Ectodermal cell (in vitro differentiated cells): ENCODE data around the gene ANO1.

Experiments used
- H3K27ac ChIP-seq: 2 replicates; pipeline ENCODE4 v1.7.0; 2013; ENCODE audit warnings: mild to moderate bottlenecking, low read depth, low read length; ENCODE audit not compliant: insufficient read depth, poor library complexity, severe bottlenecking
- H3K27me3 ChIP-seq: 2 replicates; pipeline ENCODE4 v1.7.0; 2013; ENCODE audit warnings: mild to moderate bottlenecking, low read length; ENCODE audit not compliant: insufficient read depth, control insufficient read depth, poor library complexity, severe bottlenecking
- H3K36me3 ChIP-seq: one replicate; pipeline ENCODE4 v1.7.0; 2013; ENCODE audit warnings: low read length; ENCODE audit not compliant: control insufficient read depth, insufficient read depth
- H3K4me1 ChIP-seq: one replicate; pipeline ENCODE4 v1.7.0; 2013; ENCODE audit warnings: low read length; ENCODE audit not compliant: control insufficient read depth, insufficient read depth
- H3K4me3 ChIP-seq: 2 replicates; pipeline ENCODE4 v1.7.0; 2013; ENCODE audit warnings: low read depth, low read length, control low read depth; ENCODE audit not compliant: insufficient read depth
- H3K9me3 ChIP-seq: 2 replicates; pipeline ENCODE4 v1.7.0; 2013; ENCODE audit warnings: mild to moderate bottlenecking, low read length, moderate library complexity; ENCODE audit not compliant: control insufficient read depth
- WGBS, 2 experiments: methylation state at CpG; one replicate each; pipeline ENCODE4 v1.1.7; 2013; ENCODE audit warnings: missing lambda C conversion rate in 2 of 2; 5-methylcytosine and 5-hydroxymethylcytosine counted together

Gene ANO1

DNA sequence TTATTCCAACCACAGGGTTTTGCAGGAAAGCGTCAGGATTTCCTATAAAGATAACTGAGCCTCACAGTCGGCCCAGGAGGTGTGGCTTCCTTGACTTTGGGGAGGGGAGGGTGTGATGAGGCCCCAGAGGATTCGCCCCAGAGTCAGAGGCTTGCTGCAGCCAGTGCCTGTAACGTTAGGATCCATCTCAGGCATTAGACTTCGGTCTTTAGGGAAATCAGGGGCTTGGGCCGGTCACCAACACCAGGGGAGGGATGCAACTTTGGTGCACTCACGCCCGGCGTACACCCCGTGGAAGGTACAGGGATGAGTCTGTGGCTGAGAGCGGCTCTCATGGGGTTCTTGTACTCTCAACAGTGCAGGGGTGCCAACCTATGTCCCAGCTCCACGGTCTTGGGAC lies 5.7 kb upstream of the ANO1 start:
- WGBS, 2 experiments: 66 to 71% methylated on average over 12 of the region's 12 CpGs
- Histone ChIP-seq H3K9me3 (no peaks in the 10 kb centered on the region), H3K27ac (no peak overlapping the region), H3K27me3 (peaks cover 91% of the 10 kb centered on the region), H3K4me3 (no peak overlapping the region), H3K36me3 (no peaks in the 10 kb centered on the region), H3K4me1 (peaks cover 14% of the 10 kb centered on the region)

DNA sequence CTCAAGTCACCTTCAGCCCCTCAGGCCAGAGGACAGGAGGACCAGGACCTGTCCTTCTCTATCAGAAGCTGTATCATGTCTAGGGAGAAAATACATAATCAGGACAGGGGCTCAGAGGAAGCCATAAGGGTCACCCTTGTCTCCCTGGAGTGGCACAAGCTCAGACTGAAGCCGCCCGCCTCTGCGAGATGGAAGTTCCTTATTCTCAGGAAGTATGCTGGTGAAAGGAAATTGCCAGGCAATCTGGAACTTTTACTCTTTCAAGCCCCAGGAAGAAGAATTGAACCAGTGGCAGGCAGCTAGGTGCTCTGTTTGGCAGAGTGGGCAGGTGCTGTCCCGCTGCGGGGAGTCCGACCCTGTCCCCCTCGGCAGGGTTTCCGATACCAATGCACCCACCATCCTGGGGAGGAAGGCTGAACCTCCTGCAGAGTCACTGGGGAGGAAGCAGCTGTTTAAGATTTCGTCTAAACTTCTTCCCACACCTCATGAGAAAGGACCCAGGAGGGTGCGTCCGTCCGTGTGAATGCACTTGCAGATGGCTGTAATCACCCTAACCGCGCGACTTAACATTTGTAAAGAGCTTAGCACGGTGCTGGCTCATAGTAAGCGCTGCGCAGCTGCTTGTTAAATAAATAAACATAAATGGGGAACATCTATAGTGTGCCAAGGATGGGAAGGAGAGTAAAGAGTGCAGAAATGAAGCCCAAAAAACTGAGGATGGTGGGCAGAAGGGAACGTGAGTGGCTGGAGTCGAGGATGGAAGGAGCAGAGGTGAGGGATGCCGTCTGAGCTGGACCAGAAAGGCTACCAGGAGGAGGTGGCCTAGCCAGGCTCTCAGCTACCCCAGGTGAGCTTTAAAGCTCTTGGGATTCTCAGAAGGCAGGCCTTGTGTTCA lies 5.0 kb upstream of the ANO1 start:
- H3K9me3 ChIP-seq: no peaks in the 10 kb centered on the region
- 17 to 18% methylated on average over 21 of the region's 21 CpGs for WGBS, 2 experiments
- H3K27me3 ChIP-seq: peaks cover 98% of the 10 kb centered on the region
- no peak overlapping the region for H3K27ac ChIP-seq
- H3K36me3 ChIP-seq: no peaks in the 10 kb centered on the region
- no peak overlapping the region for H3K4me3 ChIP-seq
- peaks cover 8% of the 10 kb centered on the region for H3K4me1 ChIP-seq

DNA sequence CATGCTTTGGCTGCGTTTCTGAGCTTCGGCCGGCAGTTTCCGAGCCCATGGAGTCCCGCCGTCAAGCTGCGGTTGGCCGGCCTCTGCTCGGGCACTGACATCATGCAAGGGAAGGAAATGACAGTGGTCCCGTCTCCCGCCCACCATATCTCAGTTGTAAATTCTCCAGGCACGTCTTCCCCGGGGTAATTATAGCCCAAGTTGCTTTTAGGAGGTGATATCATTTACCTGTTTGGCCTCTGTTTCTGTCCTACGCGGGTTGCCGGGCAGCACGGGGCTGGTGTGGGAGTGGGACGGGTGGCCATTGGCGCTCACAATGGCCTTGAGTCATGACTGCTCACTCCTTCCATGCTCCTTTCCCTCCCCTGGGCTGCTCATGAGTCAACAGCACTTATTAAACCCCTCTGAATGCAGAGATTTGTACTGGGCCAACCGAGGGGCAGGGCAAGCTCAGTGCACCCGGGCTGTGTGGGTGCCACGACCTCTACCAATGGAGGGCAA lies 4.2 kb upstream of the ANO1 start:
- Histone ChIP-seq H3K9me3 (no peaks in the 10 kb centered on the region), H3K27ac (no peak overlapping the region), H3K4me3 (no peak overlapping the region), H3K27me3 (peaks cover 100% of the 10 kb centered on the region), H3K36me3 (no peaks in the 10 kb centered on the region), H3K4me1 (peaks cover 6% of the 10 kb centered on the region)
- 45 to 49% methylated on average over 22 of the region's 22 CpGs for WGBS, 2 experiments

DNA sequence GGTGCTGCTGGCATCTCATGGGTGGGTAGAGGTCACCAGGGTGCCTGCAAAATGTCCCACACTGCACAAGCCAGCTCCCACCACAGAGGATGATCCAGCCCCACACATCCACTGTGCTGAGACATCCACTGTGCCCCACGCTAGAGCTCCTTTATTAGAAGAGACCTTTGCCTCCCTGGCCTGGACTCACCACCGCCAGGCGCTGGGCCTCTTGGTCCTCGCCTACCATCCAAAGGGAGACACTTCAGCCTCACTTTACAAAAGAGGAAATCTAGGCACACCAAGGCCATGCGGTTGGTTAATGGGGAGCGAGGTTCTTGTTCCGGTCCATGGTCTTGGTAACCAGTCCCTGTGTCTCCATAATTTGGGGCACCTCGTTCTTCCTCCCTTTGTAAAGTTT lies 3.4 kb upstream of the ANO1 start:
- Histone ChIP-seq H3K27me3 (peaks cover 100% of the 10 kb centered on the region), H3K4me3 (no peak overlapping the region)
- WGBS, 2 experiments: 93 to 94% methylated on average over 8 of the region's 8 CpGs

DNA sequence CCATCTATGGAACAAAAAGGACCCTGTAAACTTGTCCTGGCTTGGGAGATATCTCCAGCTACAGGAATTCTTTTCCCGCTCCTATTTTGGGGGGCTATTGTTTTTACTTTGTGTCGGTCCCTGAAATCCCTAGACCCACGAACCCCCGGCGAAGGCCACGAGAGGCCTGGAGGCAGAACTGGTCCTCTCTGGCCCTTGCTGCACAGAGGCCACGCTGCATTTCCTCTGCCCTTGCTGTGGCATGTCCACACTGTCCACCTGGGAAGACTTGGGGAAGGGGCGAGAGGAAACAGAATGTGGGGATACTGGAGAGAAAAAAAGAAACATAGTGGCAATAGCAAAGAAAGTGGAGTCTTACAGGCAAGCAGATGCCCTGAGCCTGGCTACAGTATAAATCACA lies 2.3 kb upstream of the ANO1 start:
- Histone ChIP-seq H3K9me3 (no peaks in the 10 kb centered on the region), H3K27ac (no peak overlapping the region), H3K4me1 (peaks cover 6% of the 10 kb centered on the region), H3K27me3 (peaks cover 100% of the 10 kb centered on the region), H3K36me3 (no peaks in the 10 kb centered on the region), H3K4me3 (no peak overlapping the region)
- WGBS, 2 experiments: 93 to 95% methylated on average over 8 of the region's 8 CpGs

More for the DNA sequence above, 3.4 kb upstream of the ANO1 start:
- H3K27ac ChIP-seq: no peak overlapping the region
- no peaks in the 10 kb centered on the region for H3K36me3 ChIP-seq
- H3K9me3 ChIP-seq: no peaks in the 10 kb centered on the region
- H3K4me1 ChIP-seq: peaks cover 6% of the 10 kb centered on the region

DNA sequence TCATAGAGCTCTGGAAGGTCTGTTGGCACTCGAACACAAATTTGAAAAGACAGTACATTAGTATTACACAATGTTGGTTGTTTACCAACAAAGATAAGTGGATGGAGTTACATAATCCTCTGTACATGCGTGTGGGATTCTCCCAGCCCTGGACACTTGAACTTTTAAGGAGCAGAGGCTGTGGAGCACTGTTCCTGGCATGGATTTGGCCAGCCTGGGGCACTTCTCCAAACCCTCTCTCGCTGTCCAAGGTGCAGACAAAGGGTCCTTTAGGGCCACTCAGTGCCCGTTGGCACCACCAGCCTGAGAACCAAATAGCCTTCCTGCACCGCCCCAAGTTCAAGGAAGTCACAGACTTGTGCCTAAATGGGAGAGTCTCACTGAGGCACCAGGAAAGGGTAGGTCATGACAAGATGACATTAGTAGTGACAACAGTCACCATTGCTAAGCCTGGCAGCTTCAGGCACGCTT lies 1.6 kb upstream of the ANO1 start:
- Histone ChIP-seq H3K36me3 (no peaks in the 10 kb centered on the region), H3K9me3 (no peaks in the 10 kb centered on the region), H3K4me1 (peaks cover 6% of the 10 kb centered on the region), H3K27me3 (peaks cover 100% of the 10 kb centered on the region), H3K4me3 (no peak overlapping the region), H3K27ac (no peak overlapping the region)
- 86 to 91% methylated on average over 6 of the region's 6 CpGs for WGBS, 2 experiments

DNA sequence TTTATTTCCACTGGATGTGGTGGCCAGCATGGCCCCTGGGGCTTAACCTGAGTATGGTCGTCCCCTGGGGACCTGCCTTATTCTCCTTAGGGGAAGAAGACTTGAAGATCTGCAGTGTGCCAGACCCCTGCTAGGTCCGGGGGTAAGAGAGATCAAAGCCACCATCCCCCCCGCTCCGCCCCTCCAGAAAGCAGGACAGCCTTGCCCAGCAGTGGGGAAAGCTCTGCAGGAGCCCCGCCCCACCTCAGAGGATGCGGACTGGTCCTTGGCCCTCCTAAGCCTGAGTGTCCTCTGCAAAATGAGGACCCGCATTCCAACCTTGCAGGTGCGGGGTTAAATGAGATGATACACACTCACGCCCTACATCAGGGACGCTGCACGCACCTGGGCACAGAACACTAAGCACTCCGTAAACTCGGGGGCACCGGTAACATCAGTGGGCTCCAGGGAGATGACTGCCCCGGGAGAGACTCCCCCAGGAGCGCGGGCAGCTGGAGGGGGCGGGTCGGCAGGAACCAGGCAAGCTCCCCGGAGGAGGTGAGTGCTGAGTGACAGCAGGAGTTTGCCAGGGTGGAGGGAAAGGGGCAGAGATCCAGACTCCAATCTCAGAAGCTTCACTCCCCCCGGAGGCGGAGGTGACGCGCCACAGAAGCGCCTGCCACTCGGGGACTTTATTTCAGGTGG lies 564 bp upstream of the ANO1 start:
- H3K9me3 ChIP-seq: no peaks in the 10 kb centered on the region
- H3K27me3 ChIP-seq: peaks cover 97% of the 10 kb centered on the region
- no peak overlapping the region for H3K4me3 ChIP-seq
- no peak overlapping the region for H3K27ac ChIP-seq
- no peaks in the 10 kb centered on the region for H3K36me3 ChIP-seq
- H3K4me1 ChIP-seq: peaks cover 6% of the 10 kb centered on the region
- 17 to 18% methylated on average over 26 of the region's 26 CpGs for WGBS, 2 experiments

DNA sequence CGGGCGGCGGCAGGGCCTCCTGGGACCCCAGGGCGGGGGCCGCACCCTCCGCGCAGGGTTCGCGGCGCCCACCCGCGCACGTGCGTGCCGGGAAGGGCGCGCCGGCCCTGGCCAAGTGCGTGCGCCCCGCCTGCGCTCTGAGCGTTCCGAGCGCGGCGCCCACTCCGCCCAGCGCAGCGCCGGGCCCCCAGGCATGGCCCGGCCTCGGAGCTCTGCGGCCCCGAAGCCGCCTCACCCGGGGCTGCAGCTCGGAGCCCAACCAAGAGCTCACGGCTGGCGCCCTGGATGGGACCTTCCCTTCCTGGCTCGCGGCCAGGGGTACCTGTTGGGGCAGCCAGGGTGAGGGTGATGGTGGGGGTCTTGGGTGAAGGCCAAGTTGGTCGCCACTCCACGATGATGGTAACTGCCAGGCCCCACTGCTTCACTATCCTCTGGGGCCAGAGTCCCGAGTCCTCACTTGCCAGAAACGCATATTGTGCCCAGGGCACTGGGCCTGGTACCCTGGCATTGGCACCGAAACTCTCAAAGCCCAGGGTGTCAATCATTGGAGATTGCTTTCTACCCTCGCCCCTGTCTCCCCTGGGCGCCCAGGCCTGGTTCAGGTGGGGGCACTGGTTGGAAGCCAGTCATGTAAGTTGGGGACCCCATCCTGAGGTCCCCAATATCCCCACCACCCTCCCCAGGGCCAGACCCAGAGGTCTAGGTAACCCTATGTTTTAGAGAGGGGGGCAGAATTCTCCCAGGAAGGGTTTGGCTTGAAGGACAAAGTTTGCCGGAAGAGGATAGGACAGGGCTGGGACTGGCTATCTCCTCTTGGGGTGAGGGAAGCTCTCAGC lies 882 bp downstream of the ANO1 start:
- Histone ChIP-seq H3K36me3 (no peaks in the 10 kb centered on the region), H3K27ac (no peak overlapping the region), H3K4me3 (no peak overlapping the region), H3K4me1 (no peaks in the 10 kb centered on the region), H3K9me3 (no peaks in the 10 kb centered on the region), H3K27me3 (peaks cover 83% of the 10 kb centered on the region)
- 22 to 23% methylated on average over 50 of the region's 50 CpGs for WGBS, 2 experiments

DNA sequence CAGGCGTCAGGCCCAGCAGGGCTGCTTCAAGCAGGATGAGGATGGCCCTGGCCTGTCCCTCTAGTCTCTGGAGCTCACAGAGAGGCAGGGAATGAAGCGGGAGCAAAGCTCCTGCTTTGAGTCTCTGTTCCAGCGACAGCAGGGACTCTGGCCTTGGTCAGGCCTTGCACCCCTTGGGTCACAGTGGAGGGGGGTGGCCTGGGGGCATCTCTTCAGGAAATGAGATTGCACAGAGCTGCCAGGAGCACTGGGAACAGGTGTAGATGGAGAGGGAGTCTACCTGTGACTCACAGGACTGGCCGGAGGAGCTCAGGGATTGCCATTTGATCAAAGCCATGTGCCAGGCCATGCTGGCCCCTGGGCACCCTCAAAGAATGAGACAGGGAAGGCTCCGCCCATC lies 1.6 kb downstream of the ANO1 start:
- H3K4me1 ChIP-seq: no peaks in the 10 kb centered on the region
- 78 to 80% methylated on average over 5 of the region's 5 CpGs for WGBS, 2 experiments
- H3K36me3 ChIP-seq: no peaks in the 10 kb centered on the region
- no peak overlapping the region for H3K27ac ChIP-seq
- H3K4me3 ChIP-seq: no peak overlapping the region
- H3K27me3 ChIP-seq: peaks cover 76% of the 10 kb centered on the region
- no peaks in the 10 kb centered on the region for H3K9me3 ChIP-seq
